Raji (cell line): ENCODE measurements around the gene ARHGEF1.

Experiments
- POLR2A ChIP-seq: IDR thresholded peaks from 2 replicates; pipeline ENCODE4 v1.6.1; 2011; ENCODE audit warnings: low read depth, low read length, control low read depth; ENCODE audit not compliant: insufficient read depth

Gene ARHGEF1

GRCh38 chr19:41871573-41872383, 11.2 kb upstream of the ARHGEF1 start:
- TF ChIP-seq POLR2A: no peak

- TF ChIP-seq POLR2A: no peak
Measured at GRCh38 chr19:41872384-41872774, 10.6 kb upstream of the ARHGEF1 start.

GRCh38 chr19:41872775-41873647, 10.0 kb upstream of the ARHGEF1 start:
- no peak; the same call in 1 of the 2 replicates for TF ChIP-seq POLR2A

GRCh38 chr19:41876847-41877832, 5.8 kb upstream of the ARHGEF1 start, which contains the start of gene CD79A:
Gene CD79A, plus strand, starts transcription at chr19:41877279. Its CDS starts 26 bp downstream, at chr19:41877305.
- peak; percentile 93 for TF ChIP-seq POLR2A

GRCh38 chr19:41877916-41878905, 4.8 kb upstream of the ARHGEF1 start:
- no peak for TF ChIP-seq POLR2A

GRCh38 chr19:41879080-41879479, 3.9 kb upstream of the ARHGEF1 start:
- TF ChIP-seq POLR2A: no peak

- TF ChIP-seq POLR2A: no peak
Measured at GRCh38 chr19:41879670-41880328, 3.2 kb upstream of the ARHGEF1 start.

GRCh38 chr19:41880329-41880708, 2.7 kb upstream of the ARHGEF1 start:
- TF ChIP-seq POLR2A: no peak

GRCh38 chr19:41883463-41883820, 458 bp downstream of the ARHGEF1 start:
- TF ChIP-seq POLR2A: no peak

GRCh38 chr19:41883821-41884733, 1.1 kb downstream of the ARHGEF1 start:
- TF ChIP-seq POLR2A: peak; percentile 93

- peak; percentile 36; the same call in 1 of the 2 replicates for TF ChIP-seq POLR2A
Measured at GRCh38 chr19:41886761-41887710, 4.1 kb downstream of the ARHGEF1 start.
